GM21360 (cell line): Measurements from ENCODE around the gene NAA60.

Experiments used
- ATAC-seq: cut with Tn5 transposase; IDR thresholded peaks from one replicate; pipeline ENCODE4 v1.9.1; 2021; ENCODE audit warnings: mild to moderate bottlenecking, moderate library complexity; ENCODE audit not compliant: unreplicated experiment

The NAA60 gene

DNA sequence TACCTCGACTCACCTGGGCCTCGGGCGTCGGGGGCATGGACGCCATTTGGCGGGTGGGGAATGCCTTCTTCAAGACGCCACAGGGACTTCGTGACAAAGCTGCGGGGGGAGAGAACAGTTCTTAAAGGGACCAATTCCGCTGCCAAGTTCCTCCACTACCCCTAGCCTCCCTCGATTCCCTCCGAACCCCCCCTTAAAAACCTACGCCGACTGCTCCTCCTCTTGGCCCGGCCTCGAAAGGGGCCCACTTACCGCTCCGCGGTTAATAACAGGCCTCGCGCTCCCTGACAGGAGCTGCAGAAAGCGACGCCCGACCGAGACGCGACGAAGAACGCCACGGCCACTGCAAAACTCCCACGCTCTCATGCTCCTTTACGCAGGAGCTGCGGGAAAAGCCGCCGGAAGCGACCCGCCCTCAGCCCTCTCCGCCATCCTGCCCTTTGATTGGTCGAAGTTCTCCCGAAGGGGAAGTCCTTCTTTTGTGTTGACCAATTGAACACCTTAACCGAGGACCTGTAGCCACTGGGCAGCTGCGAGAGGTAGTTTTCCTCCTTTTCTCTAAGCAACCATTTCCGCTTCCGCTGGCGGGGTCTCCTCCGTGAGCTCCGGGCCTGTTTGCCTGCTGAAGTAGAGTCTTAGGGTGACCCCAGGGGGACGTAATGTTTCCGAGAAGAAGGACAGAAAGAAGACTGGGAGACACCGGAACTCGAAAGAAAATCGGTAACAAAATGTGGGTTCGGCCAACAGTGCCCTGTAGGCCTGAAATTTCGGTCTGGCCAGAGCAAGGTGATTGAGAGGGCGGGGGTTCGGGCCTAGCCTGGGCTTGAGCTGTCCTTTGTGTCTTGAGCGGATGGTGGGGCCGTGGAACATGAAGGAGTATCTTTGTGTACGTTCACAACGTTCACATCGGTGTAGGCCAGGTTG is at the start of gene NAA60, which contains the start of gene ZNF597:
Gene NAA60 (plus strand): TSS at position 573 of the 924 bp plus-strand sequence. CDS start 32,548 bp downstream, outside the sequence.
Gene ZNF597 (minus strand): TSS at position 397 of the 924 bp plus-strand sequence. CDS start 351 bp downstream, at position 46.
- ATAC-seq, result peak; percentile 73

- no peak for ATAC-seq
Measured at GRCh38 chr16:3400446-3400778, 43.1 kb upstream of the NAA60 start.

GRCh38 chr16:3400779-3401688 is 42.4 kb upstream of the NAA60 start, which contains the start of the genes ZNF174 and ZSCAN32:
ZNF174 (plus strand) TSS chr16:3401215; CDS start chr16:3402005, 790 bp downstream.
ZSCAN32 (minus strand) TSS chr16:3401004; CDS start chr16:3397557, 3,447 bp downstream.
- peak; percentile 95 for ATAC-seq

DNA sequence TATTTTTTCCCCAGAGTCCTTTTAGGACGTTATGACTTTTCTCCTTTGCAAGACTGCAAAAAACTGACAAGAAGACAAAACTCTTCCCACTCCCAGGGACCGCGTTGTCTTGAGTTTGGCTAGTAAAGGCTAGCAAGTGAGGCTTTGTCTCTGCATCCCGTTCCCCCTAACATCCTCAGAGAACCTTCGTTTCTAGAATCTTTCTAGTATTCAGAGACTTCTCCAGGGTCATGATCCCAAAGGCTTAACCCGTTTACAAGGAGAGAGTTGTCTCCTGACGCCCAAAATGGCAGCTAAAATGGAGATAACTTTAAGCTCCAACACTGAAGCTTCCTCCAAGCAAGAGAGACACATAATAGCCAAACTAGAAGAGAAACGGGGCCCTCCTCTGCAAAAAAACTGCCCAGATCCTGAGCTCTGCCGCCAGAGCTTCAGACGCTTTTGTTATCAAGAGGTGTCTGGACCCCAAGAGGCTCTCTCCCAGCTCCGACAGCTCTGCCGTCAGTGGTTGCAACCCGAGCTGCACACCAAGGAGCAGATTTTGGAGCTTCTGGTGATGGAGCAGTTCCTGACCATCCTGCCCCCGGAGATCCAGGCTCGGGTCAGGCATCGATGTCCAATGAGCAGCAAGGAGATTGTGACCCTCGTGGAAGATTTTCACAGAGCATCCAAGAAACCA is 41.6 kb upstream of the NAA60 start:
- no peak for ATAC-seq

GRCh38 chr16:3408561-3409197 is 34.8 kb upstream of the NAA60 start:
- no peak for ATAC-seq

DNA sequence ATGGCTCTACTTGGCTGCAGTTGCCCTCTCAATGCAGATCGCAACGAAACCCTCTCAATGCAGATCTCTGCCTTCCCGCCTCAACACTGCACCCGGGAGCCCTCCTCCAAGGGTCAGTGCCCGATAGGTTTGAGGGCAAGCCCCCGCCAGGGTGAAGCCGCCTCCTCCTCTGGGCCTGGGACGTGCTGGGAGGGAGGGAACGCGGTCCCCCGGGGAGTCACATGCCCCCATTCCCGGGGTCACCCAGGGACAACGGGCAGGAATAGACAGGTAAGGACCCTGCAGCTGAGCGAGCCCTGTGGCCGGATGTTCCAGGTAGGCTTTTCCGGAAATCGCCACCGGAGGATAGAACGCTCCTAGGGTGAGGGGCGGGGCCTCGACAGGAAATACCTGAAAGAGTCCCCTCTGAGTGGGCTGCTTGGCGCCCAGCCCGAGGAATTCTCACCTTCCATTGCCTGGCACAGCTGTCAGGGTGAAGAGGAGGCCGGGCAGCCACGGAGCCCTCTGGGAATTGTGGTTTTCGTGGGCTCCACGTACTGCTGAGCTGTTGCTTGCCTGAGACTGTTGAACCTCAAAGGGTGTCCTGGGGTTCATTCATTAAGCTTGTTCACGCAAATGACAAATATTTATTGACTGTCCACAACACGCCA is 29.6 kb upstream of the NAA60 start:
- ATAC-seq, result no peak

DNA sequence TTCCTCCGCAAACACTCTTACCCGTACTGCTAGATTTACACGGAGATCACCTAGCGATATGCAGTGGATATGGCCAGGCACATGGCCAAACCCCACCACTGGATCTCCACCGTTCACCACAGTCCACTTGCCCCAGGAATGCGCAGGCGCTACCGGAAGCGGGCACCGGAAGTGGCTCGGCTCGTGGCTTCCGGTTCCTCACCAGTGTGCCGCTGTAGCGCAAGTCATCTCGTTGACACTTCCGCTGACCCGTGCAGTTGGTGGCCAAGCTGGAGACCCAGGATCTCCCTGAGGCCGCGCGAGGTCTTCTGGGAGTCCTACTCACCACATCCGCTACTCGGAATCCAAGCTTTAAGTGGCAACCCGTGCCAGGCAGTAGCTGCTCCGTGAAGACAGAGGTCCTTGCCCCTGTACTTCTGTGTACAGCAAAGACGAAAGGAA is 11.7 kb upstream of the NAA60 start:
- no peak for ATAC-seq

DNA sequence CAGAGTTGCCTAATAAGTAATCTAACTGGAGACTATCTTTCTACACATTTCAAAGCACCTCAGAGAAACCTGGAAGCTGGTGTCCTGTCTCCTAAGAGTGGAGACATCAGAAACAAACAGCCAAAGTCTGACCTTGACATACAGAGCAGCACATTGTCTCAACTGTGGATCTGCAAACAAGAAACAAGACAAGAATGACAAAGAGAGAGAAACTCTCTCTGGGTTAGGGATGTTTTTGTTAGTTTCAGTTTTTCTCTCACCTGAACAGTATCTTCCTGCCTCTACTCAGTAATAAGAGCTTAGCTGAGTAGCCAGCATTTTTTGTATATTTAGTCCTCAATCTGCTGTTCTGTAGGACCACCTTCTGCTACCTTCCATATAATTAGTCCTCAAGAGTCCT is 9.1 kb upstream of the NAA60 start:
- no peak for ATAC-seq

DNA sequence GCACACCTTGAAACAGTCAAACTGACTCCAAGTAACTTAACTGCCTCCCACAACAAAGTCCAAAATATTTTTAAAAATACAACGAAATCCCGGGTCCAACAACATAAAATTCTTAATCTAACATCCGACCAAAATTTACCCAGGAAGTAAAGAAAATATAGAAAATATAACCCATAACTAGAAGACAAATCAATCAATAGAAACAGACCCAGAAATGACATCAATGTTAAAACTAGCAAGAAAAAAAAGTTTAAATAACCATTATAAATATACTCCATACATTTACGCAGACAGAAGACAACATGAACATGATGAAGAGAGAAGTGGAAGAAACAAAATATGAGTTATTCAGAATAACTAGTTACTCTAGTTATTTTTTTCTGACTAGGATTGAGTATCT is 3.8 kb upstream of the NAA60 start:
- ATAC-seq, result no peak

DNA sequence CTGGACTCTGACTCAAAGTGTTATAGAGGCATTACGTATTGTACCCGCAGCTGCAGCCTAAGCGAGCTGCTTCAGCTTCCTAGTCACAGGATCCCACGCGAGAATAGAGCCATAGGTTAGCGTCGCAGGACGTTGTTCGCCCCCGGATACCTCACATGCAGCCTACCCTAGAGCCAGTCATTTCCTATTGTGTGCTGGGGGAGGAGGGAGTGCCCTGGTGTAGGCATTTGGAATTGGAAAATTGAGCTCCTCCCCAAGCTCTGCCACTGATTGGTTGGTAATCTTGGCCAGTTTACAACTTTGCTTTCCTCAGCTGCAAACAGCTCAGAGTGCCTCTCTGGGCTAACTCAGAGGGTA is 530 bp downstream of the NAA60 start:
- ATAC-seq, result peak; percentile 29

DNA sequence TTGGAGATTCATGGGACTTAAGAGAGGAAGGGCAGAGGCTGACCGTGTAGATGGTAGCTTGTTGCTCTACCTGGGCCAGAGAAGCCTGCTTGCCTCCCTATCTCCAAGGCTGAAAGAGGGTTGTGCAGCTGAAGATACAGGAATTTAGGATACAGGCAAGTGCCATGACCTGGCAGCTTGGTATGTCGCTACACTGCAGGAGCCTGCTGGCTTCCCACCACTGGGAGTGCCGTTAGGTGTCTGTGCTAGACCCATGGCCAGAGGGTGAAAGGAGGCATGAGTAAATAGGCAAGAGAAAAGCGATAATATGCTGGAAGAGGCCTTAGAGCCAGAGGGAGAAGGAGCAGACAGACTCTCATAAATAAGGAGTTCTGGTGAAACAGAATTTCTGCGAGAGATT is 10.6 kb downstream of the NAA60 start:
- ATAC-seq, result no peak

- no peak for ATAC-seq
Measured at GRCh38 chr16:3454631-3455147, 11.2 kb downstream of the NAA60 start.

DNA sequence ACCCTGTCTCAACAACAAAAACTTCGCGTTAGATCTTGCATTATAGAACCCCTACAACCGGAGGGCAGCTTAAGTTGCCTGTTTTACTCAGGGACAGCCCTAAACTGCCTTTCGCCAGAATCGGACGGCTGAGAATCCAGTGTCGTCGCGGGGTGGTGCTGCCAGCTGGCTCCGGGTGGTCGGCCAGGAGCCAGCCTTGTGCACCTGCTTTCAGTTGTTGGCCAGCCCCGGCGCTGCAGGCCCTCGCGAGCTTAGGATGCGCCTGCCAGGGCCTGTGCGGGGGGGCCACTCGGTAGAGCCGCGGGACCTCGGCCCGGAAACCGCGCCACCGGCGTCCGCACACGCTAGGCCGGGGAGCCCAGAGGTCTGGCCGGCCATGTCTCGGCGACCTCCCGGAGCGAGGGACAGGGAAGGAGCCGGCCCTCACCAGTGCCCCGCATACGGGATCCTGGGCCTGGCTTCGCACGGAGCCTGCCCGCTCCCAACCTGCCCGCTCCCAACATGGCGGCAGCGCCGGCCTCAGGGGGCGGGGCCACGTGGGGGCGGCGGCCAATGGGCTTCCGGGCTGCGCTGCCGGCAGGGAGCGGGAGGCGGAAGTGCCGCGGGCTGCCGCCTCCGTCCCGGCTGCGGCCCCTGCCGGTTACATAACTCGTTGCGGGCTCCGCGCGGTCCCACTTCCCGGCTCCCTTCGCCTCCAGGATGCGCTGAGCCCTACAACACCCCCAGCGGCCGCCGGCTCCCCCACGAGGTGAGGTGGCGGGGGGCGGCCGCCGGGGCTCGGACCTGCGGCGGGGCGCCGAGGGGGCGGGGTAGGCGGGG is 14.2 kb downstream of the NAA60 start:
- peak; percentile 83 for ATAC-seq

- peak; percentile 15 for ATAC-seq
Measured at GRCh38 chr16:3458278-3458851, 14.9 kb downstream of the NAA60 start.

DNA sequence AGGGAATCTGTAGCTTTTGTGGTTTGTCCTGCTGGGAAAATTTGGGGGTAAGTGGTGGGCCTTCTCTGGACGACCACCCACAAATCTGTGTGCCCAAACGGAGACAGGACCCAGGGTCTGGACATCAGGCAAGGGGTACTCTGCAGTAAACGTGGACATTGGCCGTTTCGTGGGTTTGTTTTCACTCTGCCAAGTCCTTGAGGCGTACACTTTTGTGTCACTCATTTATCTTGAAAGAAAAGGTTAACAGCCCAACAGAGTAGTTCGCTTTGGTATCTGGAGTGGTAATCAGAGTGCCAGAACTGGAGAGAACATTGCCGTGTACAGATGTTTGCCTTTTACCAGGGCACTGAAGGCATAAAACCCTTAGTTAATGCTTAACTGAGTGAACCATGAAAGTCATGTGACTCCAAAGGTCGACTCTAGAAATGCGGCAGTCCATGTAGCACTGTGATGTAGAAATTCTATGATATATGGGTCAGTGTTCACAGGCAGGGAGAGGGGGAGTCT is 15.4 kb downstream of the NAA60 start:
- ATAC-seq, result no peak

- ATAC-seq, result no peak
Measured at GRCh38 chr16:3459401-3460090, 16.1 kb downstream of the NAA60 start.

DNA sequence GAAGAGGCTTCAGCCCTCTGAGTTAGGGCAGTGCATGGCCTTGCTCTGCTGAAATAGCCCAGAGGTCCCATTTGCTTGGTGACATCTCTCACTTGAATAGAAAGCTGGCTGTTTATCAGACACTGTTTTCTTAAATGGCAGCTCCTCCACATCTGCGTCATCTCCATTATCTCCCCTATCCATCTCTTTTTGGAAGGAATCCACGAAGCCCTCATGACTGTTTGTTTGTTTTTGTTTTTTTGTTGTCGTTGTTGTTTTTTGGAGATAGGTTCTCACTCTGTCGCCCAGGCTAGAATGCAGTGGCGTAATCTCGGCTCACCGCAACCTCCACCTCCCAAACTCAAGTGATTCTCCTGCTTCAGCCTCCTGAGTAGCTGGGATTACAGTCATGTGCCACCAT is 16.6 kb downstream of the NAA60 start:
- no peak for ATAC-seq

DNA sequence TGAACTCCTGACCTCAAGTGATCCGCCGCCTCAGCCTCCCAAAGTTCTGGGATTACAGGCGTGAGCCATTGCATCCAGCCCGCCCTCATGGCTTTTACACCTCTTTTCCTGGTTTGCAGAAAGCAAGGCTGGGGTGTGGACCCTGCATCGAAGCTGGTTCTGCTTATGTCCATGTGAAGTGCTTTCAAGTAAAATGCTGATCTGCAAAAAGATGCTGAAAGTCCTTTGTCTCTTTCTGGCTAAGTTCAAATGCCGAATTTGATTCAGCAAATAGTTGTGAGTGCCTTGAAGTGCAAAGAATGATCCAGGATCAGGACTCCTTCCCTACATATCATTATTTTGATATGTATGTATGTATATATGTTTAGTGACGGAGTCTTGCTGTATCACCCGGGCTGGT is 17.1 kb downstream of the NAA60 start:
- ATAC-seq, result no peak
